Measurements from ENCODE around the gene GSTA5.
"Not testable (repeated sequence)": the region's sequence is repeated elsewhere in the genome, so short reads cannot be mapped to it uniquely, and the experiment has no call there.

The GSTA5 gene

DNA sequence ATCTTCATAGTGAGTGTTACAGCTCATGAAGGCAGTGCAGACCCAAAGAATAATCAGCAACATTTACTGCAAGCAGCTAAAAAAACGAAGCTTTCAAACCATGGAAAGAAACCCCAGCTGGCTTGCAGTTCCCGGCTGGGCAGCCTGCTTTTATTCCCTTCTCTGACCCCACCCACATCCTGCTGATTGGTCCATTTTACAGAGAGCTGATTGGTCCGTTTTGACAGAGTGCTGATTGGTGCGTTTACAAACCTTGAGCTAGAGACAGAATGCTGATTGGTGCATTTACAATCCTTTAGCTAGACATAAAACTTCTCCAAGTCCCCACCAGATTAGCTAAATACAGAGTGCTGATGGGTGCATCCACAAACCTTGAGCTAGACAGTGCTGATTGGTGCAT is 12.0 kb downstream of the GSTA5 start:
- H3K9me3 ChIP-seq (ENCODE audit: control insufficient read depth, insufficient read depth, low read length); H3K4me3 ChIP-seq (ENCODE audit: low read depth, low read length); H3K4me1 ChIP-seq (ENCODE audit: control insufficient read depth, insufficient read depth, low read length); H3K9ac ChIP-seq (ENCODE audit: low read depth, low read length); H3K36me3 ChIP-seq (ENCODE audit: control insufficient read depth, insufficient read depth, low read length); H3K27me3 ChIP-seq (ENCODE audit: control insufficient read depth, insufficient read depth, low read length): not testable (repeated sequence)

DNA sequence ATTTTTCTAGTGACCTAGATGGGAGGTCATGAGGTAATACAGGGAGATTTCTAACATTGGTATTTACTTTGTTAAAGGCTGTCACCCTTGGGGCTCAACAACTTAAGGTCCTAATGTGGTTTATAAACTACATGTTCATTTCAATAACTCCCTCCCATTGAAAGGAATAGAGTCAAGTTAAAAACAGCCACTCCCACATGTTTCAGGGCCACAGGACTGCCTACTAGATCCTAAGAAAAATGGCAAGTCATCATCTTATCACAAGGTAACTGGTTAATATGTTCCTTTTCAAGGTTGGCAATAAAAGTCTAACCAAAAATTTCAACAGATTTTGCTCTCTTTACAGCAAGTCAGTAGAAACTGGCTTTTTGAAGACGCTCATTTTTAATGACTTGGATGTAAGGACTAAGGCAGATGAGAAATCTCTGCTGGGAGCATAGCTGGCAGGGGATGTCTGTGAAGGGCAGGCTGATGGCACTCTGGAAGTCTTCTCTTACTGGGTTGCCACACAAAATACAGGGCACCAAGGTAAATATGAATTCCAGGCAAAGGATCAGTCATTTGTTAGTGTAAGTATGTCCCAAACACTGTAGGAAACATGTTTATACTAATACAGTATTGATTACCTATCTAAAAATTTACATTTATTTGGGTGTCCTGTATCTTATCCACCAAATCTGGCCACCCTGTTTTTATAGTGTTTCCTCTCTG is 13.4 kb downstream of the GSTA5 start:
- H3K36me3 ChIP-seq (ENCODE audit: control insufficient read depth, insufficient read depth, low read length); H3K27me3 ChIP-seq (ENCODE audit: control insufficient read depth, insufficient read depth, low read length); H3K9ac ChIP-seq (ENCODE audit: low read depth, low read length); H3K9me3 ChIP-seq (ENCODE audit: control insufficient read depth, insufficient read depth, low read length); H3K4me1 ChIP-seq (ENCODE audit: control insufficient read depth, insufficient read depth, low read length); H3K4me3 ChIP-seq (ENCODE audit: low read depth, low read length): not testable (repeated sequence)

- H3K9ac ChIP-seq (ENCODE audit: low read depth, low read length), result no peak overlapping the region
- H3K36me3 ChIP-seq (ENCODE audit: control insufficient read depth, insufficient read depth, low read length), result no peaks in the 10 kb centered on the region
- no peaks in the 10 kb centered on the region for H3K27me3 ChIP-seq (ENCODE audit: control insufficient read depth, insufficient read depth, low read length)
- no peak overlapping the region for H3K4me3 ChIP-seq (ENCODE audit: low read depth, low read length)
- H3K9me3 ChIP-seq (ENCODE audit: control insufficient read depth, insufficient read depth, low read length), result no peaks in the 10 kb centered on the region
- no peaks in the 10 kb centered on the region for H3K4me1 ChIP-seq (ENCODE audit: control insufficient read depth, insufficient read depth, low read length)
These were observed 14.1 kb downstream of the GSTA5 start for GRCh38 chr6:52826513-52826912.

DNA sequence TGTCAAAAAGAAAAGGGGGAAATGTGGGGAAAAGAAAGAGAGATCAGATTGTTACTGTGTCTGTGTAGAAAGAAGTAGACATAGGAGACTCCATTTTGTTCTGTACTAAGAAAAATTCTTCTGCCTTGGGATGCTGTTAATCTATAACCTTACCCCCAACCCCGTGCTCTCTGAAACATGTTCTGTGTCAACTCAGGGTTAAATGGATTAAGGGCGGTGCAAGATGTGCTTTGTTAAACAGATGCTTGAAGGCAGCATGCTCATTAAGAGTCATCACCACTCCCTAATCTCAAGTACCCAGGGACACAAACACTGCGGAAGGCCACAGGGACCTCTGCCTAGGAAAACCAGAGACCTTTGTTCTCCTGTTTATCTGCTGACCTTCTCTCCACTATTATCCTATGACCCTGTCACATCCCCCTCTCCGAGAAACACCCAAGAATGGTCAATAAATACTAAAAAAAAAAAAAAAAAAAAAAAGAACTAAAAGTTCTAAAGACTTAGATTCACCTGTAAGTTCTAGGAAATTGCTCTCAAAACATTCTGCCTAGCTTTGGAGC is 14.6 kb downstream of the GSTA5 start:
- not testable (repeated sequence) for H3K9me3 ChIP-seq (ENCODE audit: control insufficient read depth, insufficient read depth, low read length); H3K4me3 ChIP-seq (ENCODE audit: low read depth, low read length); H3K27me3 ChIP-seq (ENCODE audit: control insufficient read depth, insufficient read depth, low read length); H3K4me1 ChIP-seq (ENCODE audit: control insufficient read depth, insufficient read depth, low read length); H3K9ac ChIP-seq (ENCODE audit: low read depth, low read length); H3K36me3 ChIP-seq (ENCODE audit: control insufficient read depth, insufficient read depth, low read length)

DNA sequence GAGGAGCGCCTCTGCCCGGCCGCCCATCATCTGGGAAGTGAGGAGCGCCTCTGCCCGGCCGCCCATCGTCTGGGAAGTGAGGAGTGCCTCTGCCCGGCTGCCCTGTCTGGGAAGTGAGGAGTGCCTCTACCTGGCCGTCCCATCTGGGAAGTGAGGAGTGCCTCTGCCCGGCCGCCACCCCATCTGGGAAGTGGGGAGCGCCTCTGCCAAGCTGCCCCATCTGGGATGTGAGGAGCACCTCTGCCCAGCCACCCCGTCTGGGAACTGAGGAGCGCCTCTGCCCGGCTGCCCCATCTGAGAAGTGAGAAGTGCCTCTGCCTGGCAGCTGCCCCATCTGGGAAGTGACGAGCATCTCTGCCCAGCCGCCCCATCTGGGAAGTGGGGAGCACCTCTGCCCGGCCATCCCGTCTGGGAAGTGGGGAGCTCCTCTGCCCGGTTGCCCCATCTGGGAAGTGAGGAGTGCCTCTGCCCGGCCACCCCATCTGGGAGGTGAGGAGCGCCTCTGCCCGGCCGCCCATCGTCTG is 15.3 kb downstream of the GSTA5 start:
- not testable (repeated sequence) for H3K9me3 ChIP-seq (ENCODE audit: control insufficient read depth, insufficient read depth, low read length); H3K9ac ChIP-seq (ENCODE audit: low read depth, low read length); H3K36me3 ChIP-seq (ENCODE audit: control insufficient read depth, insufficient read depth, low read length); H3K4me3 ChIP-seq (ENCODE audit: low read depth, low read length); H3K27me3 ChIP-seq (ENCODE audit: control insufficient read depth, insufficient read depth, low read length); H3K4me1 ChIP-seq (ENCODE audit: control insufficient read depth, insufficient read depth, low read length)

DNA sequence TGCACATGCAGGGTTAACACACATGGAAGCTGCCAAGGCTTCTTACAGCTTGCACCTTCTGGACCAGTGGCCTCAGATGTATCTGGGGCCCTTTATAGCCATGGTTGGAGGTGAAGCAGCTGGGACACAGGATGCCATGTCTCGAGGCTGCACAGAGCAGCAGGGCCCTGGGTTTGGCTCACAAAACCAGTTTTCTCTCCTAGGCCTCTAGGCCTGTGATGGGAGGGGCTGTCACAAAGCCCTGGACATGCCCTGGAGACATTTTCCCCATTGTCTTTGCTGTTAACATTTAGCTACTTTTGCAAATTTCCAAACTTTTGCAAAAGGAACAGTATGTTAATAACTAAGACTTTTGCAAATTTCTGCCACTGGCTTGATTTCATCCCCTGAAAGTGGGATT is 18.8 kb downstream of the GSTA5 start:
- Histone ChIP-seq H3K9me3 (ENCODE audit: control insufficient read depth, insufficient read depth, low read length) (no peaks in the 10 kb centered on the region), H3K27me3 (ENCODE audit: control insufficient read depth, insufficient read depth, low read length) (no peaks in the 10 kb centered on the region), H3K4me3 (ENCODE audit: low read depth, low read length) (no peak overlapping the region), H3K9ac (ENCODE audit: low read depth, low read length) (no peak overlapping the region), H3K36me3 (ENCODE audit: control insufficient read depth, insufficient read depth, low read length) (no peaks in the 10 kb centered on the region), H3K4me1 (ENCODE audit: control insufficient read depth, insufficient read depth, low read length) (no peaks in the 10 kb centered on the region)

DNA sequence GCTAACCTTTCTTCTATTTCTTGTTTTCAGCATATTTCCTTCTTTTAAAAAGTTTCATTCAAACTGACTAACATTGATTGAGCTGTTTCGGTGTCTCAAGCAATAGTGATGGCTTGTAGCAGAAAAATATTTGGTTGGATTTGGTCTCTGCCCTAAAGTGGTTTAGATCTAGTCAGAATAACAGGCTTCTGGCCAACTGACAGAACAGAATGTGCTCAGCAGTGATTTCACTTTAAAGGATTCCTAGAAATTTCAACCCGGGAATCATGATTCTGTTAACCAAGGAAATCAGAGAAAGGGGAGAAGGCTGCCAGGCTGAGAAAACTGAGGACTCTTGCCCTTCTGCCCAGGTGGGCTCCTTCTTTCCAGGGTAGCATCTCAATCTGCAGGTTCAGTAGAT is 20.4 kb downstream of the GSTA5 start:
- Histone ChIP-seq H3K4me1 (ENCODE audit: control insufficient read depth, insufficient read depth, low read length) (peaks cover 2% of the 10 kb centered on the region), H3K4me3 (ENCODE audit: low read depth, low read length) (no peak overlapping the region), H3K27me3 (ENCODE audit: control insufficient read depth, insufficient read depth, low read length) (no peaks in the 10 kb centered on the region)

GRCh38 chr6:52815167-52816092 is 25.2 kb downstream of the GSTA5 start:
- H3K27me3 ChIP-seq (ENCODE audit: control insufficient read depth, insufficient read depth, low read length), result no peaks in the 10 kb centered on the region

More for the DNA sequence above, 20.4 kb downstream of the GSTA5 start:
- Histone ChIP-seq H3K9me3 (ENCODE audit: control insufficient read depth, insufficient read depth, low read length) (no peaks in the 10 kb centered on the region), H3K9ac (ENCODE audit: low read depth, low read length) (no peak overlapping the region), H3K36me3 (ENCODE audit: control insufficient read depth, insufficient read depth, low read length) (no peaks in the 10 kb centered on the region)

DNA sequence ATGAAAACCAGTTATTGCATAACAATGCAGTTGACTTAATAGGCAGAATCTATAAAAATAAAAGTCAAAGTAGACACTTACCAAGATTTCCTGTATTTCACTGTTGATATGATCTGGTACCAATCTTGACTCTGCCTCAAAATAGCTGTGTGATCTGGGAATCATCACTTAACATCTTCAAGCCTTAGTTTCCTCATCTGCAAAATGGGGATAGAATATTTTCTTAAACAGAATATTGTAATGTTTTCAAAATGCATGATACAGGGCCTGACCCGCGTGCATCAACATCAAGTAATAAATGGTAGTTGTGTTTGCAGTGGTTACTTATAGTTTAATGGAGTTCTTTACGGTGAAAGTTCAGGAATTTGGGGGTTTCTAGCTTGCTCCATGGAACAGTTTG is 26.1 kb downstream of the GSTA5 start:
- H3K4me3 ChIP-seq (ENCODE audit: low read depth, low read length); H3K9ac ChIP-seq (ENCODE audit: low read depth, low read length); H3K4me1 ChIP-seq (ENCODE audit: control insufficient read depth, insufficient read depth, low read length): not testable (repeated sequence)

More at GRCh38 chr6:52815167-52816092, 25.2 kb downstream of the GSTA5 start:
- H3K4me1 ChIP-seq (ENCODE audit: control insufficient read depth, insufficient read depth, low read length), result peaks cover 4% of the 10 kb centered on the region
- no peak overlapping the region for H3K9ac ChIP-seq (ENCODE audit: low read depth, low read length)
- no peaks in the 10 kb centered on the region for H3K9me3 ChIP-seq (ENCODE audit: control insufficient read depth, insufficient read depth, low read length)
- H3K36me3 ChIP-seq (ENCODE audit: control insufficient read depth, insufficient read depth, low read length), result no peaks in the 10 kb centered on the region
- H3K4me3 ChIP-seq (ENCODE audit: low read depth, low read length), result no peak overlapping the region

GRCh38 chr6:52809777-52810176 is 30.8 kb downstream of the GSTA5 start:
- not testable (repeated sequence) for H3K4me1 ChIP-seq (ENCODE audit: control insufficient read depth, insufficient read depth, low read length); H3K36me3 ChIP-seq (ENCODE audit: control insufficient read depth, insufficient read depth, low read length); H3K4me3 ChIP-seq (ENCODE audit: low read depth, low read length); H3K9ac ChIP-seq (ENCODE audit: low read depth, low read length); H3K27me3 ChIP-seq (ENCODE audit: control insufficient read depth, insufficient read depth, low read length); H3K9me3 ChIP-seq (ENCODE audit: control insufficient read depth, insufficient read depth, low read length)

More for the DNA sequence above, 26.1 kb downstream of the GSTA5 start:
- H3K9me3 ChIP-seq (ENCODE audit: control insufficient read depth, insufficient read depth, low read length); H3K27me3 ChIP-seq (ENCODE audit: control insufficient read depth, insufficient read depth, low read length); H3K36me3 ChIP-seq (ENCODE audit: control insufficient read depth, insufficient read depth, low read length): not testable (repeated sequence)

DNA sequence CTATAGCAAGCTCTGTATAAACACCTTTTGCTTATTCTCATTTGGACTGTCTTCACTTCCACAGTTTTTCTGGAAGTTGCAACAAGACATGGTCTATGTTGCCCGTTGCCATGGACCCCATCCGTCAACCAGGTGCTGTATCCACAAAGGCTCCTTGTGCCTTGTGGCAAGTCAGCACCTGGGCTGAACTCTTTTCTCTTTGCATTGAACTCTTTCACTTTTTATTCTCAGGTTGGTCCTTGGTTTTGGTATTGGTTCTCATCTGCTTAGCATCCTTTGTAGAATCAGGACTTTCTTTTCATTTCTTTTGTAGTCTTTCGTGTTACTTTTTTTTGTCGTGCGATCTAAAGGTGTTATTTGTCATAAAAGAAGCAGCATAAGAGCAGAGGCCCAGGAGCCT is 32.0 kb downstream of the GSTA5 start:
- no peaks in the 10 kb centered on the region for H3K9me3 ChIP-seq (ENCODE audit: control insufficient read depth, insufficient read depth, low read length)
- H3K4me1 ChIP-seq (ENCODE audit: control insufficient read depth, insufficient read depth, low read length), result no peaks in the 10 kb centered on the region
- H3K4me3 ChIP-seq (ENCODE audit: low read depth, low read length), result no peak overlapping the region
- no peaks in the 10 kb centered on the region for H3K27me3 ChIP-seq (ENCODE audit: control insufficient read depth, insufficient read depth, low read length)
- no peak overlapping the region for H3K9ac ChIP-seq (ENCODE audit: low read depth, low read length)
- no peaks in the 10 kb centered on the region for H3K36me3 ChIP-seq (ENCODE audit: control insufficient read depth, insufficient read depth, low read length)

Measured in iPS-15b (cell line).